ENCODE results near the gene MRM2.

The MRM2 gene

GRCh38 chr7:2203766-2204300 is 38.2 kb downstream of the MRM2 start:
- no peak for DNase-seq (ENCODE audit: low read depth)

- DNase-seq (ENCODE audit: low read depth) = no peak
Measured at GRCh38 chr7:2202901-2203765, 38.9 kb downstream of the MRM2 start.

GRCh38 chr7:2202361-2202761 is 39.6 kb downstream of the MRM2 start:
- no peak for DNase-seq (ENCODE audit: low read depth)

GRCh38 chr7:2201686-2202360 is 40.2 kb downstream of the MRM2 start:
- no peak for DNase-seq (ENCODE audit: low read depth)

- DNase-seq (ENCODE audit: low read depth) = no peak
Measured at GRCh38 chr7:2201128-2201527, 40.9 kb downstream of the MRM2 start.

- DNase-seq (ENCODE audit: low read depth) = no peak
Measured at GRCh38 chr7:2200584-2200980, 41.4 kb downstream of the MRM2 start.

- no peak for DNase-seq (ENCODE audit: low read depth)
Measured at GRCh38 chr7:2199956-2200583, 41.9 kb downstream of the MRM2 start.

GRCh38 chr7:2199528-2199927 is 42.5 kb downstream of the MRM2 start:
- DNase-seq (ENCODE audit: low read depth) = no peak

- no peak for DNase-seq (ENCODE audit: low read depth)
Measured at GRCh38 chr7:2198760-2199159, 43.2 kb downstream of the MRM2 start.

- no peak for DNase-seq (ENCODE audit: low read depth)
Measured at GRCh38 chr7:2198206-2198605, 43.8 kb downstream of the MRM2 start.

- DNase-seq (ENCODE audit: low read depth) = no peak
Measured at GRCh38 chr7:2197436-2198155, 44.4 kb downstream of the MRM2 start.

GRCh38 chr7:2196381-2197378 is 45.3 kb downstream of the MRM2 start:
- DNase-seq (ENCODE audit: low read depth) = no peak

- DNase-seq (ENCODE audit: low read depth) = no peak
Measured at GRCh38 chr7:2195400-2196246, 46.4 kb downstream of the MRM2 start.

GRCh38 chr7:2193575-2194305 is 48.3 kb downstream of the MRM2 start:
- DNase-seq (ENCODE audit: low read depth) = no peak

- DNase-seq (ENCODE audit: low read depth) = no peak
Measured at GRCh38 chr7:2192831-2193534, 49.0 kb downstream of the MRM2 start.

- no peak for DNase-seq (ENCODE audit: low read depth)
Measured at GRCh38 chr7:2191016-2191415, 51.0 kb downstream of the MRM2 start.

- no peak for DNase-seq (ENCODE audit: low read depth)
Measured at GRCh38 chr7:2190531-2190930, 51.5 kb downstream of the MRM2 start.

- no peak for DNase-seq (ENCODE audit: low read depth)
Measured at GRCh38 chr7:2186166-2186565, 55.8 kb downstream of the MRM2 start.

GRCh38 chr7:2185715-2186114 is 56.3 kb downstream of the MRM2 start:
- no peak for DNase-seq (ENCODE audit: low read depth)
